OCI-LY7 (cell line): ENCODE results near the gene ZNF267.

Source experiments
- CTCF ChIP-seq: fragments of 200-600 bp; sonication (generic); conservative IDR thresholded peaks from 2 replicates; pipeline ENCODE4 v1.5.1; 2014; ENCODE audit warnings: mild to moderate bottlenecking, antibody characterized with exemption, low read length, moderate library complexity, mixed read lengths
- EZH2phosphoT487 ChIP-seq: fragments of 200-600 bp; sonication (generic); IDR thresholded peaks from 2 replicates; pipeline ENCODE4 v1.6.1; 2018; ENCODE audit warnings: low read depth, borderline replicate concordance, mild to moderate bottlenecking, mixed run types, antibody characterized with exemption, low read length, moderate library complexity, mixed read lengths

- TF ChIP-seq CTCF (no peak), EZH2phosphoT487 (no peak)
Observed at GRCh38 chr16:31874366-31875111, 932 bp downstream of the ZNF267 start.
